Transverse colon (tissue), 4 donors: ENCODE measurements around the gene DHX34. TPM values are rescaled to one million over a fixed set of nuclear protein-coding genes. Genes with fewer than 3 reads are reported as not detected.

ENCODE experiments used
- DNase-seq: peaks from one replicate; pipeline ENCODE4 v3.0.0-alpha.2; 2019
- H3K27ac ChIP-seq, 4 donors: fragments of 200-600 bp; sonication (generic); 2 replicates each; pipeline ENCODE4 v1.5.1; 2016 to 2018; ENCODE audit warnings: inconsistent platforms in 4 of 4
- H3K27me3 ChIP-seq: fragments of 200-600 bp; sonication (generic); 2 replicates; pipeline ENCODE4 v1.5.1; 2017; ENCODE audit warnings: inconsistent platforms
- H3K36me3 ChIP-seq, 4 donors: fragments of 200-600 bp; sonication (generic); 2 replicates each; pipeline ENCODE4 v1.5.1; 2017 to 2019; ENCODE audit warnings: inconsistent platforms in 4 of 4
- H3K4me1 ChIP-seq, 4 donors: fragments of 200-600 bp; sonication (generic); 2 replicates each; pipeline ENCODE4 v1.5.1; 2017 to 2020; ENCODE audit warnings: inconsistent platforms in 4 of 4
- H3K4me3 ChIP-seq, 4 donors: fragments of 200-600 bp; sonication (generic); 1 replicate in 1 of 4; 2 replicates in 3 of 4; pipeline versions ENCODE4 v1.5.1 to v1.6.1; 2017 to 2019; ENCODE audit warnings: inconsistent platforms in 4 of 4
- H3K9me3 ChIP-seq, 2 donors: fragments of 200-600 bp; sonication (generic); 2 replicates each; pipeline ENCODE4 v1.5.1; 2017 to 2019; ENCODE audit warnings: inconsistent platforms in 2 of 2
- EP300 ChIP-seq: sonication (generic); formaldehyde crosslinking; IDR thresholded peaks from one replicate; pipeline ENCODE4 v1.6.1; 2017; ENCODE audit warnings: antibody characterized with exemption, low read depth
- POLR2A ChIP-seq: fragments of 450-650 bp; IDR thresholded peaks from one replicate; pipeline ENCODE4 v1.6.1; 2016; ENCODE audit warnings: antibody characterized with exemption, mild to moderate bottlenecking, moderate library complexity
- POLR2AphosphoS5 ChIP-seq, 3 donors: sonication (generic); formaldehyde crosslinking; IDR thresholded peaks; one replicate each; pipeline ENCODE4 v1.6.1; 2016; ENCODE audit warnings: antibody characterized with exemption in 3 of 3
- WGBS, 2 donors: methylation state at CpG; one replicate each; pipeline ENCODE4 v1.1.5; 2018; ENCODE audit warnings: low coverage in 1 of 2; 5-methylcytosine and 5-hydroxymethylcytosine counted together
- in situ Hi-C, 4 donors: fragments of 200-750 bp; cut with MboI; loops; one replicate each; pipeline versions ENCODE4 v1.15.0 to v1.15.1; 2017; ENCODE audit warnings: low sequenced_read_pairs in 3 of 4, low pct_ligation_motif_present in 1 of 4, low pct_unique_long_range_greater_than_20kb in 1 of 4
- intact Hi-C: fragments of 100-400 bp; cut with DNase I; formaldehyde crosslinking; loops from one replicate; pipeline ENCODE4 v1.15.1; 2023; ENCODE audit warnings: low total_unique reads
- total RNA-seq, 4 donors: library from RNA; depleted of rRNA; stranded (reverse); fragments of >200 nt; gene quantifications; one replicate each; pipeline ENCODE4 v1.1.0, GENCODE V29; 2016
- TF ChIP-seq, protein P1 (sequence below), 5 experiments: fragments of 200-600 bp in 3 of 5; fragments of 450-650 bp in 2 of 5; sonication (generic) in 3 of 5; IDR thresholded peaks; 1 replicate in 2 of 5; 2 replicates in 3 of 5; pipeline ENCODE4 v1.5.1; 2016 to 2017; ENCODE audit warnings: antibody characterized with exemption in 5 of 5, inconsistent platforms in 3 of 5, mild to moderate bottlenecking in 2 of 5, moderate library complexity in 1 of 5

Gene DHX34
- total RNA-seq, 4 donors from 2014 or later = 12.4 to 30.3 (median 21.3) TPM

DNA sequence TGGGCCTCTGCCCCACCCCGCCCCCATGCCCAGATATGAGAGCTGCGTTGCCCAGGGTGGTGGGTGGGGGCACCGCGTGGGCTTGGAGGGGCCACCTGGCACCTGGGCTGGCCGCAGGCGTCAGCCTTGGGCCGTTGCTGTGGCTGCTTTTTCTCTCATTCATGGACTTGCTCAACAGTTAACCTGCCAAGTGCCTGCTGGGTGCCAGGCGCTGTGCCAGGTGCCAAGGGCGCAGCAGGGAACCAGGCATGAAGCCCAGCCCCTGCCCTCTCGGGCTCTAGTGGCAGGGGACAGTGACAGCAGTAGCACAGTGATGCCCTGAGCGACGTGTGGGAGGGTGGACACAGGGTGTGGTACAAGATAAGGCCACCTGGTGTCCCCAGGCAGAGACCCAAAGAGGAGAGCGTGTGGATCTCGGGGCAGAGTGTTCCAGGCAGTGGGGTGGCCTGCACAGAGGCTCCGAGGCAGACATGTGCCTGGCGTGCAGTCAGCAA lies 28.1 kb downstream of the DHX34 start:
- no peak for DNase-seq

DNA sequence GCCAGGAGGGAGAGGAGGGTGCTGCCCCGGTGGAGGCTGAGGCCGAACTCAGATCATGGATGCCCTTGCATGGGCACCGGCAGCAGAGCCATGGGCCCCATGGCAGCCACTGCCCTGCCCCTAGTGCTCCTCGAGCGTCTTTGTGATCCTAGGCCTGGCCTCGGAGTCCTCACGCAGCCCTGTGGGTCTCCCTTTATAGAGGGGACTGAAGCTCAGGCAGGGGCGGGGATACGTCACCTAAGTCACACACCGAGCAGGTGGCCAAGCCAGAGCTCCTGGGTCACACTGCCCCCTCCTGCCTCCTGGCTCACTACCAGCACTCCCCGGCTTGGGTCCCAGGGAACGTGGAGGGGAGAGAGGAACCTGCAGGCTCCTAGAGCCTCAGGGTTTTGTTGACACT lies 28.7 kb downstream of the DHX34 start:
- TF ChIP-seq POLR2A (no peak), POLR2AphosphoS5 (IDR thresholded peaks at IDR 0.05) (no peak), EP300 (no peak)
- TF ChIP-seq, protein P1, sequence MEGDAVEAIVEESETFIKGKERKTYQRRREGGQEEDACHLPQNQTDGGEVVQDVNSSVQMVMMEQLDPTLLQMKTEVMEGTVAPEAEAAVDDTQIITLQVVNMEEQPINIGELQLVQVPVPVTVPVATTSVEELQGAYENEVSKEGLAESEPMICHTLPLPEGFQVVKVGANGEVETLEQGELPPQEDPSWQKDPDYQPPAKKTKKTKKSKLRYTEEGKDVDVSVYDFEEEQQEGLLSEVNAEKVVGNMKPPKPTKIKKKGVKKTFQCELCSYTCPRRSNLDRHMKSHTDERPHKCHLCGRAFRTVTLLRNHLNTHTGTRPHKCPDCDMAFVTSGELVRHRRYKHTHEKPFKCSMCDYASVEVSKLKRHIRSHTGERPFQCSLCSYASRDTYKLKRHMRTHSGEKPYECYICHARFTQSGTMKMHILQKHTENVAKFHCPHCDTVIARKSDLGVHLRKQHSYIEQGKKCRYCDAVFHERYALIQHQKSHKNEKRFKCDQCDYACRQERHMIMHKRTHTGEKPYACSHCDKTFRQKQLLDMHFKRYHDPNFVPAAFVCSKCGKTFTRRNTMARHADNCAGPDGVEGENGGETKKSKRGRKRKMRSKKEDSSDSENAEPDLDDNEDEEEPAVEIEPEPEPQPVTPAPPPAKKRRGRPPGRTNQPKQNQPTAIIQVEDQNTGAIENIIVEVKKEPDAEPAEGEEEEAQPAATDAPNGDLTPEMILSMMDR (IDR thresholded peaks at IDR 0.05) = no peak
- WGBS, 2 donors = 90% methylated on average over 6 of the region's 12 CpGs; no CpG with 5 or more reads in 1 of the 2 donors

More for the DNA sequence above, 28.1 kb downstream of the DHX34 start:
- Histone ChIP-seq H3K9me3 (no peaks in the 10 kb centered on the region), H3K27ac (peak overlapping the region in 1 of 4 donors; percentile 8), H3K4me3 (no peak overlapping the region), H3K36me3 (peaks cover 0 to 49% (median 14%) of the 10 kb centered on the region in 4 donors), H3K4me1 (no peaks in the 10 kb centered on the region), H3K27me3 (no peaks in the 10 kb centered on the region)
- 90% methylated on average over 14 of the region's 16 CpGs; no CpG with 5 or more reads in 1 of the 2 donors for WGBS, 2 donors
- in situ Hi-C loops = loop anchor here in 1 of 4 donors (25.0 kb wide), 1 partner anchor 90 kb away; no protein-coding TSS in a partner anchor
- TF ChIP-seq, protein P1 (IDR thresholded peaks at IDR 0.05) = no peak
- TF ChIP-seq POLR2AphosphoS5 (IDR thresholded peaks at IDR 0.05) (peak in 1 of 3 donors; percentile 38), EP300 (no peak), POLR2A (no peak)
- intact Hi-C loops = no loop called here

DNA sequence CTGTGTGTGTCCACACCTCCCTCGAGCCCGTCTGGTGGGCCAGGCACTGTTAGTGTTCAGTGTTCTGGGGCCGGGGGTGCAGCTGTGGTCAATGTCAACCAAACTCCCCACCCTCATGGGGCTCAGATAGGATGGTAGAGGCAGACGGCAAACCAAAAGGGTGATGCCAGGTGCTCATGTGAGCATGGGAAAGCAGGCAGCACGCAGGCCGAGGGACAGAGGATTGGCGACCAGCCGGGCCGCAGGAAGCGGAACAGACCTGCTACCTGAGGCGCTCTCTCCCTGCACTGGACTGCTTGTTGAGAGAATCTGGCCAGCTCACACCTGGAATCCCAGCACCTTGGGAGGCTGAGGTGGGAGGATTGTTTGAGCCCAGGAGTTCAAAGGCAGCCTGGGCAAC lies 29.1 kb downstream of the DHX34 start:
- Histone ChIP-seq H3K9me3 (no peaks in the 10 kb centered on the region), H3K27me3 (no peaks in the 10 kb centered on the region), H3K4me3 (no peak overlapping the region), H3K27ac (no peak overlapping the region), H3K4me1 (no peaks in the 10 kb centered on the region), H3K36me3 (peaks cover 0 to 51% (median 15%) of the 10 kb centered on the region in 4 donors)
- 99 to 100% methylated on average over 2 to 8 of the region's 11 CpGs for WGBS, 2 donors
- TF ChIP-seq EP300 (no peak), POLR2AphosphoS5 (IDR thresholded peaks at IDR 0.05) (no peak), POLR2A (no peak)
- TF ChIP-seq, protein P1 (IDR thresholded peaks at IDR 0.05) = no peak
- in situ Hi-C loops = loop anchor here in 1 of 4 donors (25.0 kb wide), 1 partner anchor 91 kb away; no protein-coding TSS in a partner anchor
- intact Hi-C loops = no loop called here
- DNase-seq = no peak

More for the DNA sequence above, 28.7 kb downstream of the DHX34 start:
- H3K4me1 ChIP-seq = no peaks in the 10 kb centered on the region
- peaks cover 0 to 51% (median 15%) of the 10 kb centered on the region in 4 donors for H3K36me3 ChIP-seq
- H3K4me3 ChIP-seq = no peak overlapping the region
- intact Hi-C loops (no loop called here), in situ Hi-C loops (loop anchor here in 1 of 4 donors (25.0 kb wide), 1 partner anchor 90 kb away; no protein-coding TSS in a partner anchor)
- DNase-seq = no peak
- no peaks in the 10 kb centered on the region for H3K9me3 ChIP-seq
- H3K27ac ChIP-seq = peak overlapping the region in 1 of 4 donors; percentile 8
- H3K27me3 ChIP-seq = no peaks in the 10 kb centered on the region

DNA sequence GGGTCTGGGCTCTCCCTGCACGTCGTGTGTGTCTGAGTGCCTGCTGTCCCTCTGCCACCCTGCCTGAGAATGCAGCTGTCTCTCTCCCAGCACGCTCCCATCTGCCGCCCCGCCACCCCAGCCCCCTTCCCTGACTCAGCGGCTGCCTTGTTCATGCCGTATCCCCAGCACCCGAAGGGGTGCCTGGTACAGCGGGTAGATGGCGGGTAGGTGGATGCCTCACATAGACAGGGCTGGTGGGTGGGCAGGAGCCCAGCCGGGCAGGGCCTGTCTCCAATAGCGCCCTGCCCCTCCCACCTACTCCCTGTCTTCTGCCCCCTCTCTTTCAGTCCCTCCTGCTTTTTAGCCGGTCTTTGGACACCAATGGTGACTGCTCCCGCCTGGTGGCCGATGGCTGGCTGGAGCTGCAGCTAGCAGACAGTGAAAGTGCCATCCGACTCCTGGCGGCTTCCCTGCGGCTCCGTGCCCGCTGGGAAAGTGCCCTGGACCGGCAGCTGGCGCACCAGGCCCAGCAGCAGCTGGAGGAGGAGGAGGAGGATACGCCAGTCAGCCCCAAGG lies 30.3 kb downstream of the DHX34 start:
- in situ Hi-C loops = loop anchor here in 1 of 4 donors (25.0 kb wide), 1 partner anchor 92 kb away; no protein-coding TSS in a partner anchor
- intact Hi-C loops = no loop called here
- no peak for TF ChIP-seq POLR2AphosphoS5 (IDR thresholded peaks at IDR 0.05)
- TF ChIP-seq POLR2A = no peak
- TF ChIP-seq EP300 = no peak
- TF ChIP-seq, protein P1 (IDR thresholded peaks at IDR 0.05) = no peak
- DNase-seq = no peak
- H3K4me3 ChIP-seq = no peak overlapping the region
- no peaks in the 10 kb centered on the region for H3K9me3 ChIP-seq
- no peak overlapping the region for H3K27ac ChIP-seq
- no peaks in the 10 kb centered on the region for H3K4me1 ChIP-seq
- WGBS, 2 donors = 94% methylated on average over 23 of the region's 23 CpGs; no CpG with 5 or more reads in 1 of the 2 donors
- peaks cover 0 to 49% (median 15%) of the 10 kb centered on the region in 4 donors for H3K36me3 ChIP-seq
- no peaks in the 10 kb centered on the region for H3K27me3 ChIP-seq
